ENCODE measurements around the gene TMEM184B. TPM values are rescaled to one million over a fixed set of nuclear protein-coding genes. Genes with fewer than 3 reads are reported as not detected.

Gene TMEM184B
- total and polyA plus RNA-seq, 2 experiments from 2014 or later = 42.2 to 95.1 TPM

DNA sequence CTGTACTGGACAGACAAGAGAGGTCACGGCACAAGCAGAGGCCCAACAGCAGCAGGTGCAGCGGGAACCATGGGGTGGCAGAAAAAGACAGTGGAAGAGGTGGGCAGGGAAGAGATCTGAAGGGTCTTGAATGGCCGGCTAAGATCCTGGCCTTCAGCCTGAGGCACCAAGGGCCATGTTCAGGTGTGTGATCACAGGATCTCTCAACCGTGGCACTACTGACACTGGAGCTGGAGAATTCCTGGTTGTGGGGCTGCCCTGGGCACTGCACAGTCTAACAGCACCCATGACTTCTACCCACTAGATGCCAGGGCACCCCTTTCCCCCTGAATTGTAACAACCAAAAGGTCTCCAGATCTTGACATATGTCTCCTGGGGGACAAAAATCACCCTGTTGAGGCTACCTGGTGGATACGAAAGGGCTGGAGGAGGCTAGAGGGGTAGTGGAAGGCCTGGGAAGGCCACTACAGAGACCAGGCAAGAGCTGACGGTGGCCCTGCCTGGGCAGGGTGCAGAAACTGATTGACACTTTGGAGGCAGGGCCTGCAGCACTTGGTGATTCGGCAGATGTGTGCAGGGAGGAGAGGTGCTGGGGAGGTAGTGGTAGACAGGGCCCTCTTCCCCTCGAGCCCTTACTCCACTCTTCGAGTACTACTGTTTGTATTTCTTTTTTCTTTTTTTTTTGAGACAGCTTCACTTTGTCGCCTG, 36.1 kb upstream of the TMEM184B start:
- H3K36me3 Mint-ChIP-seq (ENCODE audit: low read depth) = peaks cover 68% of the 10 kb centered on the region
- no peak overlapping the region for H3K4me3 ChIP-seq
- peaks cover 22% of the 10 kb centered on the region for H3K27me3 Mint-ChIP-seq (ENCODE audit: insufficient read depth, low read depth, poor library complexity)
- no peaks in the 10 kb centered on the region for H3K9me2 ChIP-seq (ENCODE audit: insufficient read depth)
- H3F3A ChIP-seq (replicated peaks; ENCODE audit: low read depth) = peaks cover 49% of the 10 kb centered on the region
- peaks cover 75% of the 10 kb centered on the region for H3K4me1 ChIP-seq (ENCODE audit: insufficient read depth)
- no peak overlapping the region for H3K4me2 ChIP-seq
- peaks cover 39% of the 10 kb centered on the region for H3K36me3 ChIP-seq (ENCODE audit: insufficient read depth)
- peaks cover 73% of the 10 kb centered on the region for H3K4me1 Mint-ChIP-seq
- ATAC-seq (no peak), DNase-seq (ENCODE audit: low spot score) (no peak)
- H3K79me2 ChIP-seq (replicated peaks; ENCODE audit: insufficient read depth) = peaks cover 100% of the 10 kb centered on the region
- peak overlapping the region; percentile 81; the same call in 1 of the 2 replicates for H3K27ac ChIP-seq (ENCODE audit: low read depth)
- no peak for TF ChIP-seq ZNF331 (CRISPR knock-in tag; IDR thresholded peaks at IDR 0.05; ENCODE audit: low read depth)
- TF ChIP-seq NANOG (IDR thresholded peaks at IDR 0.05; ENCODE audit: borderline replicate concordance) = no peak
- TF ChIP-seq REST (IDR thresholded peaks at IDR 0.05; ENCODE audit: unreplicated experiment) = no peak
- H3K27me3 ChIP-seq (ENCODE audit: insufficient read depth) = no peaks in the 10 kb centered on the region
- no peak overlapping the region for H2AFZ ChIP-seq
- peak overlapping the region; percentile 79 for H3K27ac Mint-ChIP-seq
- no peak overlapping the region; the same call in 2 of the 3 replicates for H3K4me3 Mint-ChIP-seq
- no peaks in the 10 kb centered on the region; the same call in 2 of the 3 replicates for H3K9me3 Mint-ChIP-seq
- peaks cover 97% of the 10 kb centered on the region for H4K20me1 ChIP-seq (replicated peaks; ENCODE audit: insufficient read depth)

DNA sequence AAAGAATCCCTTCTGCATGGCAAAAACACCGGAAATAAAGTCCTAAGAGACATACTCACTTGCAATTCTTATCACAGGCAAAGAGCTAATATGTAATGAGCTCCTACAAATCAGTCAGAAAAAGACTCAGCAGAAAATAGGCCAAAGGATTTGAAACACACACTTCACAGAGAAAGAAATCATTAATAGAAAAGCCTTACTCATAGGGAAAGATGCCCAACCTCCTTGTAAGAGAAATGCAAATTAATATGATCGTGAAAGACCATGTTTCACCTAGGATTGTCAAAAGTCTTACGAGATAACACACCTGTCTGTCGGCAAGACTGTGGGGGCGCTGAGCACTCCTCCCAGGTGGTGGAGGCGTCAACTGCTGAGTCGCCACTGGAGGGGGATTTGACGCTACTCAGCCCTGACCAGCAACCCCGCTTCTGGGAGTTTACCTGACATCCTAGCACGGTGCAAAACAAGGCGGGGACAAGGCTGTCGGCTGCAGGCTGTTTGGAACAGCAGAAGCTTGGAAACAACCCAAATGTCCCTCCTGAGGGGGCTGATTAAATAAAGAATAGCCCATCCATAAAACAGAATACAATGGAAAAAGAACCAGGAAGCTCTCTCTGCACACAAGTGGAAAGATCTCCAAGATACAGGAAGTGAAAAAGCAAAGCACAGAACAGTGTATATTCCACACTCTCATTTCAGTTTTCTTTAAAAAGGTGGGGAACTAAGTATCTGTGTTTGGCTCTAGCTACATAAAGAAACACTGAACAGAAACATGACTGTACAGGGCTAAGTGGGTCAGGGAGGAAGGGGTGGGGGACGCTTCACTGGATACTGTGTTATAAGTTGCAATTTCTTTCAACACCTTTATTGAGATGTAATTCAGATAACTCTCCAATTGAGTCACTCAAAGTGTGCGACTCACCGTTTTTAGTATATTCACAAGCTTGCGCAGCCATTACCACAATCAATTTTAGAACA, 33.0 kb upstream of the TMEM184B start:
- Mint-ChIP-seq H3K9me3 (no peaks in the 10 kb centered on the region), H3K27me3 (ENCODE audit: insufficient read depth, low read depth, poor library complexity) (peaks cover 19% of the 10 kb centered on the region), H3K27ac (peak overlapping the region; percentile 76), H3K4me1 (peaks cover 47% of the 10 kb centered on the region), H3K4me3 (peak overlapping the region; percentile 10; the same call in 1 of the 3 replicates), H3K36me3 (ENCODE audit: low read depth) (peaks cover 68% of the 10 kb centered on the region)
- H3K9me2 ChIP-seq (ENCODE audit: insufficient read depth) = no peaks in the 10 kb centered on the region
- DNase-seq (ENCODE audit: low spot score) (peak; percentile 84), ATAC-seq (peak; percentile 89)
- TF ChIP-seq CTCF (conservative IDR thresholded peaks at IDR 0.05; ENCODE audit: low read depth in 2 of 2) (peak; percentile 43 to 58), ZNF114 (CRISPR knock-in tag; IDR thresholded peaks at IDR 0.05) (no peak)
- no peak overlapping the region for H2AFZ ChIP-seq
- no peaks in the 10 kb centered on the region for H3K27me3 ChIP-seq (ENCODE audit: insufficient read depth)
- H3K4me1 ChIP-seq (ENCODE audit: insufficient read depth) = peaks cover 45% of the 10 kb centered on the region
- peaks cover 93% of the 10 kb centered on the region for H3K79me2 ChIP-seq (replicated peaks; ENCODE audit: insufficient read depth)
- peaks cover 50% of the 10 kb centered on the region for H3F3A ChIP-seq (replicated peaks; ENCODE audit: low read depth)
- peak overlapping the region; percentile 24 for H3K4me2 ChIP-seq
- H3K27ac ChIP-seq (ENCODE audit: low read depth) = peak overlapping the region; percentile 78
- peaks cover 88% of the 10 kb centered on the region for H4K20me1 ChIP-seq (replicated peaks; ENCODE audit: insufficient read depth)
- H3K36me3 ChIP-seq (ENCODE audit: insufficient read depth) = peaks cover 32% of the 10 kb centered on the region; the same call in 1 of the 2 replicates
- no peak overlapping the region for H3K4me3 ChIP-seq

Measured in GM23338 (cell line).